CD4-positive, alpha-beta T cell (primary cell): Measurements from ENCODE around the gene MARCKS. TPM values are rescaled to one million over a fixed set of nuclear protein-coding genes. Genes with fewer than 3 reads are reported as not detected.

ENCODE experiments used
- ATAC-seq: fragments of 200-7000 bp; cut with Tn5 transposase; one replicate; pipeline ENCODE4 v1.10.0; 2022; ENCODE audit warnings: mild to moderate bottlenecking; ENCODE audit not compliant: poor library complexity
- CTCF ChIA-PET: fragments of 350-600 bp; sonication (Branson Sonifier 250); formaldehyde crosslinking; loops from one replicate; lab custom pipeline; 2021; ENCODE audit warnings: antibody characterized with exemption, inconsistent platforms; lab: Charles Lee
- POLR2A ChIA-PET: fragments of 350-600 bp; sonication (Branson Sonifier 250); formaldehyde crosslinking; loops from one replicate; lab custom pipeline; 2021; ENCODE audit warnings: antibody characterized with exemption, inconsistent platforms; lab: Charles Lee
- DNase-seq, 14 experiments: peaks; one replicate each; pipeline ENCODE4 v3.0.0-alpha.2; 2013 to 2020; ENCODE audit warnings: mixed read lengths in 2 of 14
- H3K27ac ChIP-seq, 2 donors: one replicate each; pipeline versions ENCODE4 v1.5.1 to v1.7.0; 2013; ENCODE audit warnings: low read length in 2 of 2, low read depth in 1 of 2, mild to moderate bottlenecking in 1 of 2
- H3K27me3 ChIP-seq, 2 experiments: 1 replicate in 1 of 2; 2 replicates in 1 of 2; pipeline versions ENCODE4 v1.6.1 to v1.7.0; 2013; ENCODE audit warnings: low read length in 2 of 2, control low read depth in 1 of 2, mild to moderate bottlenecking in 1 of 2, moderate library complexity in 1 of 2; ENCODE audit not compliant: insufficient read depth in 2 of 2, control insufficient read depth in 1 of 2
- H3K36me3 ChIP-seq: one replicate; pipeline ENCODE4 v1.6.1; 2013; ENCODE audit warnings: low read length, control low read depth; ENCODE audit not compliant: insufficient read depth
- H3K4me1 ChIP-seq: one replicate; pipeline ENCODE4 v1.6.1; 2013; ENCODE audit warnings: low read length, control low read depth; ENCODE audit not compliant: insufficient read depth
- H3K4me3 ChIP-seq: one replicate; pipeline ENCODE4 v1.5.1; 2013; ENCODE audit warnings: mild to moderate bottlenecking, low read length, moderate library complexity
- H3K9me3 ChIP-seq, 2 experiments: 1 replicate in 1 of 2; 2 replicates in 1 of 2; pipeline versions ENCODE4 v1.6.1 to v1.7.0; 2013; ENCODE audit warnings: low read length in 2 of 2, mild to moderate bottlenecking in 2 of 2, control low read depth in 1 of 2, moderate library complexity in 1 of 2; ENCODE audit not compliant: control insufficient read depth in 1 of 2, insufficient read depth in 1 of 2
- H3K27ac Mint-ChIP-seq: one replicate; pipeline ENCODE4 v1.8.0; 2020; ENCODE audit warnings: mixed read lengths
- H3K27me3 Mint-ChIP-seq: one replicate; pipeline ENCODE4 v1.8.0; 2021; ENCODE audit warnings: mixed read lengths
- H3K36me3 Mint-ChIP-seq: one replicate; pipeline ENCODE4 v1.8.0; 2021; ENCODE audit warnings: low read depth, mixed read lengths
- H3K4me1 Mint-ChIP-seq: one replicate; pipeline ENCODE4 v1.8.0; 2021; ENCODE audit warnings: low read depth, mixed read lengths
- H3K4me3 Mint-ChIP-seq: one replicate; pipeline ENCODE4 v1.8.0; 2020; ENCODE audit warnings: mild to moderate bottlenecking, mixed read lengths
- H3K9me3 Mint-ChIP-seq: one replicate; pipeline ENCODE4 v1.8.0; 2020; ENCODE audit warnings: mixed read lengths
- intact Hi-C, 2 experiments: fragments of 100-400 bp; cut with DNase I in 1 of 2; cut with micrococcal nuclease in 1 of 2; formaldehyde crosslinking; loops; one replicate each; pipeline versions ENCODE4 v1.15.1 to v1.9.0; 2023 to 2025; cut with DNase I, micrococcal nuclease
- total RNA-seq, 174 experiments: library from RNA in 2 of 174; stranded (reverse) in 2 of 174; gene quantifications; one replicate each; pipeline ENCODE4 v1.2.3 and lab custom pipeline; 2021 to 2026
- TF ChIP-seq, protein P1 (sequence below): fragments of 200-600 bp; IDR thresholded peaks from one replicate; pipeline ENCODE4 v1.8.0; 2022; ENCODE audit warnings: antibody characterized with exemption, mild to moderate bottlenecking

The MARCKS gene
- total RNA-seq, 2 experiments from 2014 or later = 0.63 to 0.70 TPM

DNA sequence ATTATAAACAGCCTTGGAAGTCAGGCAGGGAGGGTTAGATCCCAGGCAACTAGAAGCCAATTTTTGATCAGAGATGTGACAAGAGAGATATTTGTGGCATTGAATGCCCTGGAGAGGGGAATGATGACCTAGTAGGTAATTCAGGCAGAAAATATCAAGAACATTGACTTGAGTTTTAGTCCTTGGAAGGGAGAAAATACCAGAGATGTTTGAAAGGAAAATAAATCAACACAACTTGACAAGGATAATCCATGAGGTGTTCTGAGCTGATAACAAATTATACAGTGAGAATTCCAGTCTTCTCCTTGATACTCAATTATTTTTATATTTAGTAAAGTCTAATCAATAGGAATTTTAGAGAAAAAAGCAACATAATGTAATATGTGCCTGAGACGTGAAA lies 10.6 kb upstream of the MARCKS start:
- CTCF ChIA-PET = no interaction called here

DNA sequence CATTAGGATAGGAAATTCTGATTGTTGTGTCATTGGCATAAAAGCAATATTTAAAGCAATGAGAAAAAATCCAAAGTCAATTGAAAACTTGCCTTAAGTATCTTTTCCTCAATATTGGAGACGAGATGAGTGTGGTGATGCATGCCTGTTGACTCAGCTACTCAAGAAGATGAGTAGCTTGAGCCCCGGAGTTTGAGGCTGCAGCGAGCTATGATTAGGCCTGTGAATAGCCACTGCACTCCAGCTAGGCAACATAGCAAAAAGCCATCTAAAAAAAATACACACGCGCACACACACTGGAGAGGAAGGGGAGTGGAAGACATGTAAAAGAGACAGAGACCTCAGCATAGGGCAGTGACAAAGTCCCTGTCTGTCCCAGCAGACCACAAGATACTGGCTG lies 9.7 kb upstream of the MARCKS start:
- H3K27me3 Mint-ChIP-seq = peaks cover 50% of the 10 kb centered on the region
- Histone ChIP-seq H3K9me3 (no peaks in the 10 kb centered on the region), H3K36me3 (no peaks in the 10 kb centered on the region), H3K4me1 (no peaks in the 10 kb centered on the region), H3K4me3 (no peak overlapping the region), H3K27me3 (peaks cover 3 to 28% of the 10 kb centered on the region in 2 experiments), H3K27ac (no peak overlapping the region)
- no peaks in the 10 kb centered on the region for H3K9me3 Mint-ChIP-seq
- TF ChIP-seq, protein P1, sequence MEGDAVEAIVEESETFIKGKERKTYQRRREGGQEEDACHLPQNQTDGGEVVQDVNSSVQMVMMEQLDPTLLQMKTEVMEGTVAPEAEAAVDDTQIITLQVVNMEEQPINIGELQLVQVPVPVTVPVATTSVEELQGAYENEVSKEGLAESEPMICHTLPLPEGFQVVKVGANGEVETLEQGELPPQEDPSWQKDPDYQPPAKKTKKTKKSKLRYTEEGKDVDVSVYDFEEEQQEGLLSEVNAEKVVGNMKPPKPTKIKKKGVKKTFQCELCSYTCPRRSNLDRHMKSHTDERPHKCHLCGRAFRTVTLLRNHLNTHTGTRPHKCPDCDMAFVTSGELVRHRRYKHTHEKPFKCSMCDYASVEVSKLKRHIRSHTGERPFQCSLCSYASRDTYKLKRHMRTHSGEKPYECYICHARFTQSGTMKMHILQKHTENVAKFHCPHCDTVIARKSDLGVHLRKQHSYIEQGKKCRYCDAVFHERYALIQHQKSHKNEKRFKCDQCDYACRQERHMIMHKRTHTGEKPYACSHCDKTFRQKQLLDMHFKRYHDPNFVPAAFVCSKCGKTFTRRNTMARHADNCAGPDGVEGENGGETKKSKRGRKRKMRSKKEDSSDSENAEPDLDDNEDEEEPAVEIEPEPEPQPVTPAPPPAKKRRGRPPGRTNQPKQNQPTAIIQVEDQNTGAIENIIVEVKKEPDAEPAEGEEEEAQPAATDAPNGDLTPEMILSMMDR = no peak
- H3K4me1 Mint-ChIP-seq = no peaks in the 10 kb centered on the region
- intact Hi-C loops = no loop called here
- no peak overlapping the region for H3K4me3 Mint-ChIP-seq
- CTCF ChIA-PET = no interaction called here
- POLR2A ChIA-PET = no interaction called here
- no peak for DNase-seq
- no peak overlapping the region for H3K27ac Mint-ChIP-seq
- no peaks in the 10 kb centered on the region for H3K36me3 Mint-ChIP-seq
- no peak for ATAC-seq

More for the DNA sequence above, 10.6 kb upstream of the MARCKS start:
- Histone ChIP-seq H3K36me3 (no peaks in the 10 kb centered on the region), H3K27ac (no peak overlapping the region), H3K4me3 (no peak overlapping the region), H3K9me3 (no peaks in the 10 kb centered on the region), H3K27me3 (peaks cover 3 to 23% of the 10 kb centered on the region in 2 experiments), H3K4me1 (no peaks in the 10 kb centered on the region)
- ATAC-seq (no peak), DNase-seq (no peak)
- TF ChIP-seq, protein P1 = no peak
- Mint-ChIP-seq H3K4me1 (no peaks in the 10 kb centered on the region), H3K27me3 (peaks cover 45% of the 10 kb centered on the region), H3K4me3 (no peak overlapping the region), H3K9me3 (no peaks in the 10 kb centered on the region), H3K27ac (no peak overlapping the region), H3K36me3 (no peaks in the 10 kb centered on the region)
- POLR2A ChIA-PET = no interaction called here
- intact Hi-C loops = no loop called here

DNA sequence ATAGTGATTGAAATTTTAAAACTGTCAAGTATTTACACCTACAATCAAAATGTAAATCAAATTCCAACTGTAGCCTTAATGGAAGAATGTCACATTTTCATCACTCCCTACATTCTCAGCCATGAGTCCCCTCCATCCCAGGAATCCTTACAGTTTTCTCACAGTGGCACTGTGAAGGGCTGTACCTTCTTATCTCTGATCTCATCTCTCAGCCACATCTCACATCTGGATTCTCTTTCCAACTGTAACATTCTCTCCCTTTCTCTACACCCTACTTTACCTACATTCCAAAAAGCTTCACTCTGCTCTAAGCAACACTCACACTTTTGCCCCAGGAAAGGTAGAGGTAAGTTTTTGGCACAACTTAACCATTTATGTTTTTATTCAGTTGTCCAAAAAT lies 8.9 kb upstream of the MARCKS start:
- peaks cover 5 to 29% of the 10 kb centered on the region in 2 experiments for H3K27me3 ChIP-seq
- DNase-seq (no peak), ATAC-seq (no peak)
- Mint-ChIP-seq H3K9me3 (no peaks in the 10 kb centered on the region), H3K4me3 (no peak overlapping the region), H3K4me1 (no peaks in the 10 kb centered on the region), H3K36me3 (no peaks in the 10 kb centered on the region), H3K27ac (no peak overlapping the region), H3K27me3 (peaks cover 56% of the 10 kb centered on the region)
- no peaks in the 10 kb centered on the region for H3K9me3 ChIP-seq
- ChIA-PET POLR2A (no interaction called here), CTCF (no interaction called here)
- intact Hi-C loops = no loop called here
- H3K27ac ChIP-seq = no peak overlapping the region
- H3K4me1 ChIP-seq = no peaks in the 10 kb centered on the region
- H3K4me3 ChIP-seq = no peak overlapping the region
- H3K36me3 ChIP-seq = no peaks in the 10 kb centered on the region
- TF ChIP-seq, protein P1 = no peak
